Caki2 (cell line): Measurements from ENCODE around the gene NAA16. TPM values are rescaled to one million over a fixed set of nuclear protein-coding genes. Genes with fewer than 3 reads are reported as not detected.
A peak's percentile ranks its signal among the peaks of the same experiment; 100 is the strongest.

Source experiments
- DNase-seq: peaks from one replicate; pipeline ENCODE4 v3.0.0-alpha.2; 2015; ENCODE audit warnings: low read depth
- in situ Hi-C: cut with HindIII; loops from 2 replicates; pipeline ENCODE4 v1.10.0; 2016; ENCODE audit warnings: low sequenced_read_pairs, low pct_unique_long_range_greater_than_20kb, mixed read lengths
- total RNA-seq: library from RNA; depleted of rRNA; stranded (reverse); fragments of >200 nt; shearing (Covaris generic); gene quantifications from 2 replicates; pipeline ENCODE4 v1.2.3, GENCODE V29; 2014; ENCODE audit warnings: low replicate concordance

Gene NAA16
- total RNA-seq, 1 experiment from 2014 or later = 3.9 TPM

- in situ Hi-C loops = no loop called here
- no peak for DNase-seq
These were observed 77.2 kb downstream of the NAA16 start for GRCh38 chr13:41388143-41388881.

- no peak for DNase-seq
- in situ Hi-C loops = no loop called here
These were observed 78.5 kb downstream of the NAA16 start for GRCh38 chr13:41389580-41389979.

- no peak for DNase-seq
- in situ Hi-C loops = no loop called here
These were observed 83.1 kb downstream of the NAA16 start for GRCh38 chr13:41394166-41394565.

- no peak for DNase-seq
- in situ Hi-C loops = no loop called here
These were observed 87.6 kb downstream of the NAA16 start for GRCh38 chr13:41398494-41399170.

GRCh38 chr13:41401366-41401765 is 90.3 kb downstream of the NAA16 start:
- in situ Hi-C loops = no loop called here
- DNase-seq = no peak

GRCh38 chr13:41402691-41403511 is 91.8 kb downstream of the NAA16 start:
- in situ Hi-C loops = no loop called here
- DNase-seq = no peak

GRCh38 chr13:41403983-41404382 is 92.9 kb downstream of the NAA16 start:
- in situ Hi-C loops = no loop called here
- DNase-seq = no peak

- no peak for DNase-seq
- in situ Hi-C loops = no loop called here
These were observed 94.3 kb downstream of the NAA16 start for GRCh38 chr13:41405367-41405766.

GRCh38 chr13:41407380-41407779 is 96.3 kb downstream of the NAA16 start:
- in situ Hi-C loops = no loop called here
- DNase-seq = no peak

GRCh38 chr13:41408121-41408520 is 97.1 kb downstream of the NAA16 start:
- no peak for DNase-seq
- in situ Hi-C loops = no loop called here

GRCh38 chr13:41408746-41409145 is 97.7 kb downstream of the NAA16 start:
- in situ Hi-C loops = no loop called here

GRCh38 chr13:41409611-41410010 is 98.5 kb downstream of the NAA16 start:
- DNase-seq = no peak
- in situ Hi-C loops = no loop called here

More at GRCh38 chr13:41408746-41409145, 97.7 kb downstream of the NAA16 start:
- DNase-seq = no peak

GRCh38 chr13:41411060-41411459 is 100.0 kb downstream of the NAA16 start:
- in situ Hi-C loops = no loop called here
- no peak for DNase-seq

- in situ Hi-C loops = no loop called here
- DNase-seq = peak; percentile 18
These were observed 100.5 kb downstream of the NAA16 start for GRCh38 chr13:41411522-41411921.

- in situ Hi-C loops = no loop called here
- no peak for DNase-seq
These were observed 102.8 kb downstream of the NAA16 start for GRCh38 chr13:41413872-41414271.

GRCh38 chr13:41416276-41416675 is 105.2 kb downstream of the NAA16 start:
- DNase-seq = no peak
- in situ Hi-C loops = no loop called here

- in situ Hi-C loops = no loop called here
- DNase-seq = no peak
These were observed 107.0 kb downstream of the NAA16 start for GRCh38 chr13:41418027-41418426.

- in situ Hi-C loops = no loop called here
- DNase-seq = no peak
These were observed 107.7 kb downstream of the NAA16 start for GRCh38 chr13:41418731-41419130.

- in situ Hi-C loops = no loop called here
- DNase-seq = no peak
These were observed 108.1 kb downstream of the NAA16 start for GRCh38 chr13:41419206-41419605.
